AG09309 (cell line): ENCODE measurements around the gene PTPN4.

Experiments used
- DNase-seq: peaks from one replicate; pipeline ENCODE4 v3.0.0-alpha.2; 2010; ENCODE audit warnings: low read depth
- H3K4me3 ChIP-seq: 2 replicates; pipeline ENCODE4 v1.5.1; 2011; ENCODE audit warnings: mild to moderate bottlenecking, low read depth, low read length, moderate library complexity; ENCODE audit not compliant: control insufficient read depth
- CTCF ChIP-seq: IDR thresholded peaks from 2 replicates; pipeline ENCODE4 v1.5.1; 2011; ENCODE audit warnings: mild to moderate bottlenecking, low read depth, low read length, inconsistent platforms; ENCODE audit not compliant: insufficient read depth, control insufficient read depth; ENCODE audit errors: missing control alignments

Gene PTPN4

DNA sequence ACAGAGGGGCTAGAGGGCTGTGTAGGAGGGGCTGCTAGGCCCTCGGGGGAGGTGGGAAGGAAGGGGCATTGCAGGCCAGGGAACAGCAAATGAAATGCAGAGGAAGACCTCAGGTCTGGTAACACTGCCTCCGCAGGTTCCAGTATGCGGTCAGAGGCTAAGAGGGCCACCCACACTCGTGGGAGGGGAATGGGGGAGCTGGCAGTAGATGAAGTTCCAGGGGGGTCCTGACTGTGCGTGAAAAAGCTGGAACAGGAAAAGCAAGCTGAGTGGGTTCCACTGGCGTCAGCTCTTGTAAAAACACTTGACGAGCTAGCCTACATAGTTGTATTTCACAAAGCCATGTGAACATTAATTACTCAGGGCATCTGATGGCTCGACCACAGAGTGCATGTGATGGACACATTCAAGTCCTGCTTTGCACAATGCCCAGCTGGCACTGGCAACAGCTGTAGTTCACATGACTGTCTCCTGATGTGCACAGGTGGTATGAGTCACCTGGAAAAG lies 29.0 kb upstream of the PTPN4 start:
- DNase-seq: no peak
- H3K4me3 ChIP-seq: no peak overlapping the region
- TF ChIP-seq CTCF: no peak

DNA sequence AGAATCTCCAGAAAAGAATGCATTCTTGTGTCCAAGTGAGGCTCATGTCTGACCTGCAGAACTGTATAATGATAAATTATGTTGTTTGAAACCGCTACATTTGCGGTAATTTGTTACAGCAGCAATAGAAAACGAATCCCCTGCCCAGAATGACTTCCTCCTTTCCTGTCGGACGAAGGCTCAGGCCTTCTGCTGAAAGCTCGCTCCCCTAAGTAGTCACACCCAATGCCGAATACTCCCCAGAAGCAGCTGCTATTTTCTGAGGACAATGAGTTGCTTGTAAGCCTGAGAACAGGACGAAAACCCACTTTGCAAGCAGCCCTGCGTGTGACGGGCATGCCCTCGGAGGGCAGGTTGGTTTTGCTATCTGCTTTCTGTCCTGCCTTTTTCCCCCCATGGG lies 27.7 kb upstream of the PTPN4 start:
- no peak overlapping the region for H3K4me3 ChIP-seq
- DNase-seq: no peak
- TF ChIP-seq CTCF: no peak

DNA sequence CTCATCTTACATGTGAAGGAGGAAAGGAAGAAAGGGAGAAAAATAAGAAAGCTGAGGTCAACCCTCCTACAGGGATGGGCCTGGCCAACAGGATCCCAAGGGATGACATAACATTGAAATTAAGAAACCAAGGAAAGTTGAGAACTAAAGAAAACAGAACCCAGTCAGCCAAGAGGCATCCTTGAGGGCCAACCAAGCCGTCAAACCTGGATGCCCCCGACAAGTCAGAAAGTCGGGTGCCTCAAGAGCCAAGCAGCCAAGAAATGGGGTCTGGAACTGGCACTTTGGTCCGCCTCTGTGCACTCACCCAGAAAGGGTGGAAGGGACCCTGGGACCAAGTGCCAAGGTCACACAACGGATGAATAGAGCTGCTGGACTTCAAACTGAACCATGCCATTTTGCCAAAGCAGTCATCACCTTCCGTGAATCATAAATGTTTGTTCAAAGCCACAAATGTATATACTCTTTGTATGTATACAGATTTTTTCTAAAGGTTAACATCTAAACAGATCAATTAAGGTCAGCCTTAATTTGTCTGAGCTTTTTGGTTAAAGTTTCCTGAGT lies 27.0 kb upstream of the PTPN4 start:
- no peak overlapping the region for H3K4me3 ChIP-seq
- no peak for TF ChIP-seq CTCF
- no peak for DNase-seq

DNA sequence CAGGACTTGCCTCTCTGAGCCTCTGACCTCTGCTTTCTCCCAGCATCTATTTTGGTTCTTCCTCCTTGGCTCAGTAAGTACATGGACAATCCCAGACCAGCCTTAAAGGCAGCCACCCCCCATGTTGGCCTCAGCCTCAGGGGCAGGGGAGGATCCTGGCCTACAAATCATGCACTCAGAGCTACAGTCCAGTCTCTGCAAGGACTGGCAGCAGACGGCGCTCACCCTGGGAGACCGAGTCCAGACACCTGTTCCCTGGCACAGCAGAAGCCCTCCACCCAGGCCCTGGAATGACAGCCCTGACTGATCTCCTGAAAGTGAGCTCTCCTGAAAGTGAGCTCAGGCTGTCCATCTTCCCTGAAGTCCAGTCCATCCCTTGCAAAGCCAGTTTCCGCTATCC lies 25.7 kb upstream of the PTPN4 start:
- DNase-seq: no peak
- no peak for TF ChIP-seq CTCF
- no peak overlapping the region for H3K4me3 ChIP-seq

- H3K4me3 ChIP-seq: no peak overlapping the region
- no peak for TF ChIP-seq CTCF
These were observed 24.2 kb upstream of the PTPN4 start for GRCh38 chr2:119735565-119735964.

GRCh38 chr2:119736021-119736420 lies 23.7 kb upstream of the PTPN4 start:
- no peak overlapping the region for H3K4me3 ChIP-seq
- DNase-seq: no peak
- TF ChIP-seq CTCF: no peak

More at GRCh38 chr2:119735565-119735964, 24.2 kb upstream of the PTPN4 start:
- no peak for DNase-seq

DNA sequence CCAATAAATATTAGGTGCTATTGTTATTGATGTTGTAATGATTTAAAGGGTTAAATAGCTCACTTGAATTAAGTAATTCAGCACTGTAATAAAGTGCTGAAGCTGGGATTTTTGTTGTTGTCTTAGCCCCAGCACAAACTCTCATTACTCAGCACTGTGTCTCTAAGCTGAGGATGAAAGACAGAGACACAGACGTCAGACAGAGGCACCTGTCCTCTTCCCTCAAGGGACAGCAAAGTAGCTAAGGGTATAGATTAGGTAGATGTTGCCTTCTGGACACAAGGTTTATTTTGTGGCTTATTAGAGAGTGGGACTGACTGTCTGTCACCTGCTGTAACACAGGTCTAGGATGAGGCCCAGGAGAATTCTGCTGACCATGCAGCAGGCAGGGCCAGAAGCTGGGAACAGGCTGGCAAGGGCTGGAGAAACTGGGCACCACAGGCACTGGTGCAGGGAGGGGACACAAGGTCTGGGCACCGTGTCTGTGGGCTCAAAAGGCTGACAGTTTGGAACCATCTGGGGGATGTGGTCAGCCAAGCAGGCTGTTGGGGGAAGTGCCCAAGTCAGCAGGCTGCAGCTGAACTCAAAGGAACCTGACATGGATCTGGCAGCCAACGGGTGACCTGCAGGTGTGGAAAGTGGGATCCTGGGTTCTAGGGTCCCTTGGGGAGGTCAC lies 20.0 kb upstream of the PTPN4 start:
- DNase-seq: no peak
- no peak overlapping the region for H3K4me3 ChIP-seq

More for the DNA sequence above, 20.0 kb upstream of the PTPN4 start:
- TF ChIP-seq CTCF: no peak
